GM19452 (cell line): ENCODE data around the gene P4HA2.
A peak's percentile ranks its signal among the peaks of the same experiment; 100 is the strongest.

Experiments used
- ATAC-seq: cut with Tn5 transposase; IDR thresholded peaks from one replicate; pipeline ENCODE4 v1.9.1; 2021; ENCODE audit not compliant: unreplicated experiment

The P4HA2 gene

DNA sequence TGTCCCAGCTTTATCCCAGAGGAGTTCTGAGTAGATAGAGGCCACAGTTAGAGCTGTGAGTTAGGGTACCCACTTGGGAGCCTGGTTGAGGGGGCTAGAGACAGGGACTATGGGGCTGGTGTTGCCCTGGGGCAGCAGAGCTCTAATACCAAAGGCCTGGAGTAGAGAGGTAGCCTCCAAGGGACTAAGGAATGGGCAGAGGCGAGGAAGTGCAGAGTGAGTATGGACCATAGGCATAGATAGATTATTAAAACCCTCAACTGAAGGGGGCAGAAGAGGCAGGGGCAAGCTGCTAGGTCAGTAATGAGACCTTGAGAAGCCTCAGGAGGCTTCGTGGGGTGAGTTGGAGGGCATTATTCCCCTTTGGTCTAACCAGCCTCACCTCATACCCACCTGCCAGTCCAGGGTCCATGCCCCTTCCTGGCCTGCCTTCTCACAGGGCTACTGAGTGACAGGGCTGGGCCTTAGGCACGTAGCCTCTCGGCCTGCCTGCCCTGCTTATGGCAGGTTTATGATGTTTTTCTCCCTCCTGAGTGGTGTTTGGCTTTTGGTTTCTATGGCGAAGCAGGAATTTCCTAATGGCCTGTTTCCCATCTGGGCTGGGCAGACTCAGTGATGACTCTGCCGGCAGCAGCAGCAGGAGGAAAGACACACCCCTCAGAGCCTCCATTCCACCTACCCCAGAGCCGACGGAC lies 37.8 kb upstream of the P4HA2 start:
- no peak for ATAC-seq

DNA sequence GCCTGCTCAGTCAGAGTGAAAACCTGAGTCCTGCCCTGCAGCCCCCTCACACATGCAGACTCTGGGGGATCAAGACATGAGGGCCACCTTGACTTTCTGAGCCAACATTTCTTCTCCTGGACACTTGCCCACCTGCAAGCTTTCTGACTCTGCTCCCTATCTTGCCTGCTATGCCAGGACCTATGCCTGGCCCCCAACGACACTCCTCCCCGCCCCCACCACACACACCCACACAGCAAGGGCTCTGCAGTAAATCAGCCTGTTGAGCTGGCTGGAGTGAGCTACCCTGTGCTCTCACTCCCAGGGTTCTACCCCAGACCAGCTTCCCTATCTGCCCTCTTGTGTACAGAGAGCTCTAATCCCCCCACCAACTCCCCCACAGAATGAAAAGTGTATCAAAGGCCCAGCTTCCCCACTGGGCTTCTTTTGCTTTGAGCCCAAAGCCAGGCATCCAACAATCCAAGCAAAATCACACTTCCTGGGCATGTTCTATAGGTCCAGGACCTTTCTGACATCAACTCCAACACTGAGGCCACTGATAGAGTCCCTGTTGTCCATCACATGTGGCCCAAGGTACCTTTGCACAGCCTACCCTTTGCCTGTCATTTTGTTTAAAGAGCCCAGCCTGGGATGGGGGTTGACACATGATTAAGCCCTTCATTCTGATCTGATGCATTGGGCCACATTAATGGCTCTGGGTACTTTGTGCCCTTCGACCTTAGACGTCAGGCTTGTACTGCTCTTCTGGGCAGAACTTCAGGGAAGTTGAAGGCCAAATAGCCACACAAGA lies 37.1 kb upstream of the P4HA2 start:
- no peak for ATAC-seq

DNA sequence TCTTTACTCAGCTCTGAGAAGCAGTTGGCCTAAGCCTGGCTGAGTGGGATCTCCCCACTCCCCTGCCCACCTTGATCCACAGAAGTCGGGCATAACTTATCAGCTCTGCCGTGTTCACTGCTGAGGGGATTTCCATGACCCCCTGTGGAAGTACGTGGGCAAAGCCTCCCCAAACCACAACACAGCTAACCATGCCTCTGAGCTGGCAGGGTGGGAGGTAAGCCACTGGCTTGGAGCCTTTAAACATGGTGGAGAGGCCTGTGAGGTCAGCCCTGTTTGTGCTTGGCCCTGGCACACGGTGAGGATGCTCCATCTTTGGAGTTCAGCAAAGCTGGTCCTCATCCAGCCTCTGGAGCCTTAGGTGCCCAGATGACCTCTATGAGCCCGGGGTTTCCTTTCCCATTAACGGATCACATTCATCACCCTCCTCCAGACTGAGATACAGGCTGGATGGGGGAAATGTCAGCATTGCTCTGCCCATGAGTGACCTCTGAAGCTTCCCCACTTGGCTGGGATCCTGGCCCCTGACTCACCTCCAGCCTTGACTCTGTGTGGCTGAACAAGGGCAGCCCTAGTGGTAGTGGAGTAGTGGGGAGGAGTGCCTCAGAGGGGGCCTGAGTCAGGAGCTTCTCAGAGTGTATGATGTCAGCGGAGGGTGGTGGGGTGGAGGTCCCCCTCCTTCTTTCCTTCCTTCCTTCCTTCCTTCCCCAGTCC lies 36.1 kb upstream of the P4HA2 start:
- no peak for ATAC-seq

- no peak for ATAC-seq
Measured at GRCh38 chr5:132262882-132263547, 35.4 kb upstream of the P4HA2 start.

DNA sequence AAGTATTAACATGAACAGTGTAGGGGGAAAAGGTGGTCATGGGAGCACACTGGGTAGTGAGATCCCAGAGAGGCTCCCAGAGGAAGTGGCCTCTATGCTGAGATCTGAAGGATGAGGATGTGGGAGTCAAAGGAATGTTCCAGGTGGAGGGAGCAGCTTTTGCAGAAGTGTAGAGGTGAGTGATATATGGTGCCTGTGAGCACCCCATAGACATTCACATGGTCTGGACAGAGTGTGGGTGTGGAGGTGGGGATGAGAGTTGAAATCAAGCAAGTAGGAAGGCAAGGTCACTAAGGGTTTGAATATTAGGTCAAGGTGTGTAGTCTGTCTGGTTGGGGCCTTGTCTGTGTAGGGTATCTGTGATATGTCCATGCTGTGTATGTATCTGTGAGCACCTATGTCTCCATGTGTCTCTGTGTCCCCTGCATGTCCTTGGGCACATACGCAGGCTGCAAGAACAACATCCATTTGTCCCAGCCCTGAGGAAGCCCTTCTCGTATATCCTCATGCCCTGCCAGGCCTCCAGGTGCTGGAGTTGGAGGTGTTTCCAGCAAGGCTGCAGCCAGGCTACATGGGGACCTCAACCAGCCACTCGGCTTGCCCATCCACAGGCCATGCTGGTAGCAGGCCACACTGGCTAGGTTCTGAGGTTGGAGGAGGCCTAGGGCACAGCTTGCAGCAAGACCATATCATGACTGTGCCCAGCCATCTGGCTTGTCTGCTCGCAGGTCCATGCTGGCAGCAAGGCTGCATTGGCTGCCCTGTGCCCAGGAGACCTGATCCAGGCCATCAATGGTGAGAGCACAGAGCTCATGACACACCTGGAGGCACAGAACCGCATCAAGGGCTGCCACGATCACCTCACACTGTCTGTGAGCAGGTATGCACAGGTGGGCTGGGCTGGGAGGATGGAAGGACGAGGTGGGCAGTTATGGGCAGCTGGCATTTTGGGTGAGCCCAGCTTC lies 34.5 kb upstream of the P4HA2 start:
- ATAC-seq = no peak

DNA sequence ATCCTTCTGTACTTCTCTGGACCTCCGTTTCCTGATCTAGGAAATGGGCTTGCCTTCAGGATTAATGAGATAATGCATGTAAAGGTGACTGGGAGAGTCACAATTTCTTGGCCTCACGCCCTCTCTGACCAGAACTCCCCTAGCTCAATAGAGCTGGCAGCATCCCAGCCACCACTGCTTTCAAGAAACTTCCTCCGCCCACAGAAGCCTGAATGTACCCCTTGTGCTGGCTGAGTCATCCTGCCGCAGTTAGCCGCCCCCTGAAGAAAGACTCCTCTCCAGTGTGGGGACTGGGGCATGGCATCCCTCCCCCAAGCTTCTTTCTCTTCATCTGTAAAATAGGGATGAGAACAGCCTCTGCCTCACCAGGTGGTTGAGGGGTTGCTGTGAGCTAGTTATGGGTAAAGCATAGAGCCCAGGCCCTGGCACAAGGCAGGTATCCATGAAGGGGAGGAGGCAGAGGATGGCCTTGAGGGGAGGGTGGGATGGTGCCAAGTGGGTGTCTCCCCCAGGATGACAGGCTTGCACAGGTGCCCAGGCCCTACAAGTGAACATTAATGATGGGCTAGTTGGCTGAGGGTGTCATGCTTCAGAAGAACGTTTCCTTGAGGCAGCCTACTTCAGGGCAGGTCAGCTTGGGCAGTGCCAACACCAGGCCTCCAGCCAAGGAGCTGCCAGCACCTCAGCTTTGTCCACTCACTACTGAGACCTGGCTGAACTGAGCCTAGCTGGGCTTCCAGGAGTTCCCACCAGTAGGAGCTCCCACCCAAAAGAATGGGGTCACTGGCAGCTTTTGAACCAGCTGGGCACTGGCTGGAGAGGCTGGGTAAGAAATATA lies 33.3 kb upstream of the P4HA2 start:
- ATAC-seq = peak; percentile 46

DNA sequence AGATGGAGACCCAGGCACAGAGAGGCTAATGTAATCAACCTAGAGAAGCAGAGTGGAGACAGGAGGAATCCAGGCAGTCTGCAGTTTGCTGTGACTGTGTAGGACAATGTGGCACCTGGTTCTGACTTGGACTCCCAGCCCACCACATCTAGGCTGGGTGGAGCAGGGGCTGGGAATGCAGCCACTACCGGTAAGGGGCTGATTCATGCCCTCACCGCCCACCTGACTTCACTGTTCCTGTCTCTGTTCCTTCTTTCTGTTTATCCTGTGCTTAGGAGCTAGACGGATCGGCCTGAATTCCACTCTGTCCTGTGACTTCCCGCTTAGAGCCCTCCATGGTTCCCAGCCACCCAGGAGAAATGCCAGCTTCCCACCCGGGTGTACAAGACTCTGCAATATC lies 32.4 kb upstream of the P4HA2 start:
- ATAC-seq = no peak

- no peak for ATAC-seq
Measured at GRCh38 chr5:132259069-132259851, 31.6 kb upstream of the P4HA2 start.

DNA sequence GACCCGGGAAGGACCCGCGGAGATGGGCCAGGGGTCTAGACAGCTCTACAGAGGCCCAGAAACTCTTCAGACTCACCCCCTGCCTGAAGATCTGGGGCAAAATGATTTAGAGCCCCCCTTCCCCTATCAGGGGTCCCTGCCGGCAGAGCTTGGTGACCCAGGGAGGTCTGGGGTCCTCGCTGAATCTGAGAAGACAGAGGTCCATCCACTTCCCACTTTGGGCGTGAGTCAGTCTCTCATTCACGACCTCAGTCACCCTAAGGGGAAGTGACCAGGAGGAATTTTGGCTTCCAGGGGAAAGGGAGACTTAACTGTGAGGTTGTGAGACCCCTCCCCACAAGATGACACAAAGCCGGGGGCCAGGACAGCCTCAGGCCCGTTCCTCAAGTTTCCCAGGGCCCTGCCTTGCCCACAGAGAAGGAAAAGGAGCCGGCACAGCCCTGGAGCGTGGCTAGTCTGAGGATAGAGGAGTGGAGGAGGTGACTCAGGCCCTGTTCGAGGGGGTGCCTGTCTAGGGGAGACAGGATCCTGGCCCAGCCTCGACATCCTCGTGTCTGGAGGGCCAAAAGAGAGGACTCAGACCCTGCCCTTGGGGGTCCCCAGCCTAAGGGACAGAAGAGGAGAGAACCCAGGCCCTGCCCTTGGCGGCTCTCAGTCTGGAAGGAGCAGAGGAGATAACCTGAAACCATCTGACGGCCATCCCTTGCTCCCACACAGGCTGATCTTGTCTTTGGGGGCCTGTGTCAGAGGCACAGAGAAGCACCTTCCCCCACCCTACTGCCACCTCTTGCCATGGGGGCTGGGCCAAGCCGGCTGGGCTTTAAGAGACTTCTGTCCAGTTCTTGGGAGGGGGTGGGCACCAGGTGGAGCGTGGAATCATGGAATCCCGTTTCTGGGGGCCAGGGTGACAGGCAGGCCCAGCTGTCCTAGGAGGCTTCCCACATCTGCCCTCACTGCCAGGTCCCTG lies 30.7 kb upstream of the P4HA2 start:
- no peak for ATAC-seq

GRCh38 chr5:132257131-132258101 lies 29.8 kb upstream of the P4HA2 start, which contains the start of gene PDLIM4:
PDLIM4 (plus strand) TSS chr5:132257696; CDS start chr5:132257735, 39 bp downstream.
- ATAC-seq = no peak

DNA sequence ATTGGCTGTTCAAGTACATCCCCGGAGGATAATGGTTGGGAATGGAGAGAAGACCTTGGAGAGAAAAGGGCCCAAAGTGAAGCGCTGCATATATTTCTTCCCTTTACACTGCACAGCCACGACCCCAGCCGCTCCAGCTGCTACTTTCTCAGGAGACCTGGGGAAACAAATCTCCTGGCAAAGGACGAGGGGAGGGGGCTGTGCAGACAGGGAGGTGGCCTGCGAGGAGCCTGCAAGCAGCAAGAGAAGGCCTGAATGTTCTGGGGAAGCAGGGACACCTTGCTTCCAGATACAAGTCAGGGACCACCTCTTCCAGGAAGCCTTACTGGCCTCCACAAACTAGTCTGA lies 29.1 kb upstream of the P4HA2 start:
- no peak for ATAC-seq

DNA sequence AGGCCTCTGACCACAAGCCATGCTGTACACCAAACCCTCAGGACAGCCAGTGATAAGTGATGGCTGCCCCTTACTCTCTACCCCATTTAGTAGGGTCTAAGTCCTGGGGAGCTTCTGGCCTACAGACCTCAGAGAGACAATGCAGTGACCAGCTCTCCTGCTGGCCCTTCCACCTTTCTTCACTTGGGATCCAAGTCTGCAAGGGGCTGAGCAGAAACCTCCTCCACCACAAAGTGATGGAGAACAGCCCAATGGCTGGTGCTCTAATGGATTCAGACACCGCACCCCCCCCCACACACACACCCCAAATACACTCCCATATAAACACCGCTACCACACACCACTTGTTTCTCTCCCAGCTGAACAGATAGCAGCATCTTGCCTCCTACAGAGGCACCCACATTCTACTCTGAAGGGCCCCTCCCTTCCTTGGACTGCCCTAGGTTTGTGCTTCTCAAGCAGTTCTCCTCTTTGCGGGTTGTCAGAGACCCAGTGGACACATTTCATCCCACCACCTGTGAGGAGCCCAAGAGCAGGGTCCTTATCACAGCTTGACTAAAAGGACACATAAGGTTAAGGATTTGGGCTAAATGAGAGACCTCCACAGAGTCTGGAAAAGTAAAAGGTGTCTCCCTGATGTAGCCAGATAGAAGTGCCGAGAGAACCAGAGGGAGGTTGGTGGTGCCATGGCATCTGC lies 28.6 kb upstream of the P4HA2 start:
- ATAC-seq = no peak

GRCh38 chr5:132254321-132254977 lies 26.8 kb upstream of the P4HA2 start:
- no peak for ATAC-seq

- no peak for ATAC-seq
Measured at GRCh38 chr5:132253452-132254320, 26.0 kb upstream of the P4HA2 start.
